ENCODE data around the gene LRRC51. TPM values are rescaled to one million over a fixed set of nuclear protein-coding genes. Genes with fewer than 3 reads are reported as not detected.
A peak's percentile ranks its signal among the peaks of the same experiment; 100 is the strongest.

Gene LRRC51
- total and polyA plus RNA-seq, 2 of the 8 experiments (the other 6 are each of a cell fraction or from before 2014, with no cell fraction given): 7.7 to 7.9 TPM

GRCh38 chr11:72102946-72103753 lies 22.5 kb downstream of the LRRC51 start, which contains the start of gene LAMTOR1 (continued):
- TF ChIP-seq POLR2AphosphoS5 (IDR thresholded peaks at IDR 0.05; ENCODE audit: low read depth, low read length) (peak; percentile 63), EZH2 (IDR thresholded peaks at IDR 0.05; ENCODE audit: low read depth, low read length, severe bottlenecking) (no peak), CEBPB (IDR thresholded peaks at IDR 0.05; ENCODE audit: low read depth, low read length) (no peak), HDAC2 (IDR thresholded peaks at IDR 0.05; ENCODE audit: borderline replicate concordance in 1 of 2, low read depth in 2 of 2, low read length in 2 of 2) (peak in 1 of 2 experiments; percentile 46; a peak in 1 of 4 replicates), CHD2 (IDR thresholded peaks at IDR 0.05; ENCODE audit: low read length) (peak; percentile 10), BRCA1 (IDR thresholded peaks at IDR 0.05; ENCODE audit: low read depth, low read length) (no peak), RFX5 (IDR thresholded peaks at IDR 0.05; ENCODE audit: borderline replicate concordance, low read depth, low read length) (no peak), SAP30 (IDR thresholded peaks at IDR 0.05; ENCODE audit: insufficient read depth, insufficient replicate concordance, low read length) (no peak), RXRA (IDR thresholded peaks at IDR 0.05; ENCODE audit: insufficient read depth, low read depth, low read length) (no peak), SRF (IDR thresholded peaks at IDR 0.05; ENCODE audit: low read depth, low read length) (0 out of 2 replicates have a peak, but pooled peaks have one; percentile 15), POU5F1 (IDR thresholded peaks at IDR 0.05; ENCODE audit: low read depth, low read length) (no peak), SIN3A (conservative IDR thresholded peaks at IDR 0.05 in 1 of 2, IDR thresholded peaks at IDR 0.05 in 1 of 2; ENCODE audit: low read depth in 1 of 2, low read length in 2 of 2) (peak in 1 of 2 experiments; percentile 70; a peak in 2 of 4 replicates), RAD21 (IDR thresholded peaks at IDR 0.05 in 1 of 2, conservative IDR thresholded peaks at IDR 0.05 in 1 of 2; ENCODE audit: low read depth in 2 of 2, low read length in 2 of 2) (peak; percentile 21 to 37; a peak in 2 of 4 replicates), SIRT6 (IDR thresholded peaks at IDR 0.05; ENCODE audit: low read length) (no peak), SP2 (IDR thresholded peaks at IDR 0.05; ENCODE audit: low read length) (no peak), KDM1A (IDR thresholded peaks at IDR 0.05; ENCODE audit: borderline replicate concordance, low read length) (no peak), SP4 (IDR thresholded peaks at IDR 0.05; ENCODE audit: low read length) (peak; percentile 98), SP1 (IDR thresholded peaks at IDR 0.05; ENCODE audit: low read depth, low read length) (peak; percentile 27; the same call in 1 of the 2 replicates), TAF7 (optimal IDR thresholded peaks at IDR 0.05; ENCODE audit: borderline replicate concordance, low read depth, low read length) (peak; percentile 77)
- TF ChIP-seq, protein P1, sequence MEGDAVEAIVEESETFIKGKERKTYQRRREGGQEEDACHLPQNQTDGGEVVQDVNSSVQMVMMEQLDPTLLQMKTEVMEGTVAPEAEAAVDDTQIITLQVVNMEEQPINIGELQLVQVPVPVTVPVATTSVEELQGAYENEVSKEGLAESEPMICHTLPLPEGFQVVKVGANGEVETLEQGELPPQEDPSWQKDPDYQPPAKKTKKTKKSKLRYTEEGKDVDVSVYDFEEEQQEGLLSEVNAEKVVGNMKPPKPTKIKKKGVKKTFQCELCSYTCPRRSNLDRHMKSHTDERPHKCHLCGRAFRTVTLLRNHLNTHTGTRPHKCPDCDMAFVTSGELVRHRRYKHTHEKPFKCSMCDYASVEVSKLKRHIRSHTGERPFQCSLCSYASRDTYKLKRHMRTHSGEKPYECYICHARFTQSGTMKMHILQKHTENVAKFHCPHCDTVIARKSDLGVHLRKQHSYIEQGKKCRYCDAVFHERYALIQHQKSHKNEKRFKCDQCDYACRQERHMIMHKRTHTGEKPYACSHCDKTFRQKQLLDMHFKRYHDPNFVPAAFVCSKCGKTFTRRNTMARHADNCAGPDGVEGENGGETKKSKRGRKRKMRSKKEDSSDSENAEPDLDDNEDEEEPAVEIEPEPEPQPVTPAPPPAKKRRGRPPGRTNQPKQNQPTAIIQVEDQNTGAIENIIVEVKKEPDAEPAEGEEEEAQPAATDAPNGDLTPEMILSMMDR (IDR thresholded peaks at IDR 0.05; ENCODE audit: control extremely low read depth in 1 of 3, insufficient read depth in 1 of 3, low read depth in 1 of 3, low read length in 3 of 3): peak; percentile 16 to 60 (median 36); a peak in 3 of 4 replicates
